H1 (cell line): ENCODE data around the gene OR8B8. TPM values are rescaled to one million over a fixed set of nuclear protein-coding genes. Genes with fewer than 3 reads are reported as not detected.
"Not testable (repeated sequence)": the region's sequence is repeated elsewhere in the genome, so short reads cannot be mapped to it uniquely, and the experiment has no call there.

Experiments
- CTCF ChIA-PET: fragments of 300-600 bp; sonication (Branson Sonifier 250); formaldehyde crosslinking; loops from one replicate; lab custom pipeline; 2021; ENCODE audit not compliant: partially characterized antibody; lab: Charles Lee
- POLR2A ChIA-PET: fragments of 300-600 bp; sonication (Branson Sonifier 250); formaldehyde crosslinking; loops from one replicate; lab custom pipeline; 2021; ENCODE audit warnings: inconsistent platforms; ENCODE audit not compliant: partially characterized antibody; lab: Charles Lee
- DNase-seq, 2 experiments: peaks; one replicate each; pipeline versions ENCODE4 v3.0.0 to v3.0.0-alpha.2; 2010 to 2022; ENCODE audit warnings: low spot score in 2 of 2, low read depth in 1 of 2, mixed read lengths in 1 of 2
- FAIRE-seq: peaks from 2 replicates; lab custom pipeline; 2011; peaks lifted over from hg19 to GRCh38; lab: Jason Lieb, UNC
- H2AFZ ChIP-seq: 2 replicates; pipeline ENCODE4 v1.8.1; 2012; ENCODE audit warnings: low read length, inconsistent platforms
- H2AK5ac ChIP-seq: 2 replicates; pipeline ENCODE4 v1.6.1; 2013; ENCODE audit warnings: low read depth, low read length
- H2BK120ac ChIP-seq: replicated peaks from 2 replicates; pipeline ENCODE3; 2013; ENCODE audit warnings: low read depth, low read length, inconsistent platforms
- H2BK12ac ChIP-seq: 2 replicates; pipeline ENCODE4 v1.6.1; 2013; ENCODE audit warnings: low read depth, low read length
- H2BK15ac ChIP-seq: 2 replicates; pipeline ENCODE4 v1.6.1; 2013; ENCODE audit warnings: low read length
- H2BK20ac ChIP-seq: 2 replicates; pipeline ENCODE4 v1.6.1; 2013; ENCODE audit warnings: low read length
- H2BK5ac ChIP-seq: 2 replicates; pipeline ENCODE4 v1.6.1; 2013; ENCODE audit warnings: low read depth, low read length
- H3K14ac ChIP-seq: 2 replicates; pipeline ENCODE4 v1.6.1; 2013; ENCODE audit warnings: inconsistent platforms; ENCODE audit not compliant: insufficient read length
- H3K18ac ChIP-seq: 2 replicates; pipeline ENCODE4 v1.6.1; 2013; ENCODE audit warnings: low read length; ENCODE audit errors: extremely low read depth
- H3K23ac ChIP-seq: 2 replicates; pipeline ENCODE4 v1.6.1; 2013; ENCODE audit warnings: inconsistent platforms; ENCODE audit not compliant: insufficient read length
- H3K23me2 ChIP-seq: 2 replicates; pipeline ENCODE4 v1.6.1; 2013; ENCODE audit warnings: low read depth, low read length
- H3K27ac ChIP-seq: 2 replicates; pipeline ENCODE4 v1.6.1; 2011; ENCODE audit warnings: low read depth, low read length, inconsistent platforms
- H3K27me3 ChIP-seq, 4 experiments: replicated peaks in 1 of 4; 1 replicate in 1 of 4; 2 replicates in 3 of 4; pipeline versions ENCODE4 v1.6.1 to v1.8.1; 2011 to 2013; ENCODE audit warnings: low read length in 3 of 4, mild to moderate bottlenecking in 3 of 4, inconsistent platforms in 2 of 4, mixed read lengths in 2 of 4, moderate library complexity in 1 of 4; ENCODE audit not compliant: control insufficient read depth in 3 of 4, insufficient read depth in 3 of 4; ENCODE audit errors: extremely low read depth in 1 of 4
- H3K36me3 ChIP-seq, 4 experiments: 2 replicates each; pipeline versions ENCODE4 v1.6.1 to v1.8.1; 2011 to 2013; ENCODE audit warnings: mild to moderate bottlenecking in 4 of 4, low read length in 3 of 4, moderate library complexity in 2 of 4, control low read depth in 1 of 4, inconsistent platforms in 1 of 4; ENCODE audit not compliant: insufficient read depth in 4 of 4, control insufficient read depth in 2 of 4
- H3K4ac ChIP-seq: replicated peaks from 2 replicates; pipeline ENCODE3; 2013; ENCODE audit warnings: low read length, low read depth, mixed read lengths, inconsistent platforms; ENCODE audit not compliant: insufficient read length
- H3K4me1 ChIP-seq, 4 experiments: replicated peaks in 1 of 4; 1 replicate in 1 of 4; 2 replicates in 3 of 4; pipeline versions ENCODE4 v1.6.1 to v1.8.1; 2011 to 2013; ENCODE audit warnings: low read length in 3 of 4, inconsistent platforms in 2 of 4, mixed read lengths in 1 of 4; ENCODE audit not compliant: insufficient read depth in 4 of 4, control insufficient read depth in 3 of 4
- H3K4me2 ChIP-seq, 2 experiments: 2 replicates each; pipeline versions ENCODE4 v1.6.1 to v1.8.1; 2011 to 2013; ENCODE audit warnings: low read depth in 2 of 2, low read length in 2 of 2, control low read depth in 1 of 2, inconsistent platforms in 1 of 2, mild to moderate bottlenecking in 1 of 2; ENCODE audit not compliant: insufficient read depth in 1 of 2
- H3K4me3 ChIP-seq, 4 experiments: fragments of 200-600, 300-600 bp in 1 of 4; sonication (generic), shearing (Covaris generic), sonication (Bioruptor Twin) in 1 of 4; 2 replicates each; pipeline versions ENCODE4 v1.5.1 to v1.8.1; 2011 to 2016; ENCODE audit warnings: low read length in 4 of 4, low read depth in 3 of 4, control low read depth in 2 of 4, inconsistent platforms in 2 of 4, mild to moderate bottlenecking in 2 of 4, mixed read lengths in 1 of 4, moderate library complexity in 1 of 4; ENCODE audit not compliant: insufficient read depth in 2 of 4; ENCODE audit errors: extremely low read depth in 1 of 4
- H3K56ac ChIP-seq: replicated peaks from 2 replicates; pipeline ENCODE3; 2013; ENCODE audit warnings: low read depth, mild to moderate bottlenecking, mixed read lengths, low read length, inconsistent platforms; ENCODE audit not compliant: insufficient read length
- H3K79me1 ChIP-seq: 2 replicates; pipeline ENCODE4 v1.6.1; 2013; ENCODE audit warnings: low read depth, low read length, control low read depth
- H3K79me2 ChIP-seq, 2 experiments: 2 replicates each; pipeline versions ENCODE4 v1.6.1 to v1.8.1; 2012 to 2013; ENCODE audit warnings: low read length in 2 of 2, mild to moderate bottlenecking in 2 of 2, inconsistent platforms in 1 of 2; ENCODE audit not compliant: insufficient read depth in 2 of 2, control insufficient read depth in 1 of 2
- H3K9ac ChIP-seq, 4 experiments: replicated peaks in 1 of 4; 1 replicate in 1 of 4; 2 replicates in 3 of 4; pipeline versions ENCODE4 v1.6.1 to v1.8.1; 2011 to 2013; ENCODE audit warnings: low read depth in 3 of 4, low read length in 3 of 4, control low read depth in 2 of 4, mild to moderate bottlenecking in 2 of 4, moderate library complexity in 2 of 4, inconsistent platforms in 1 of 4; ENCODE audit errors: extremely low read depth in 1 of 4
- H3K9me3 ChIP-seq, 2 experiments: 2 replicates each; pipeline versions ENCODE4 v1.6.1 to v1.8.1; 2012 to 2013; ENCODE audit warnings: mild to moderate bottlenecking in 2 of 2, moderate library complexity in 2 of 2, control low read depth in 1 of 2, inconsistent platforms in 1 of 2, low read depth in 1 of 2, low read length in 1 of 2, mixed read lengths in 1 of 2; ENCODE audit not compliant: insufficient read depth in 2 of 2
- H4K20me1 ChIP-seq, 2 experiments: replicated peaks in 1 of 2; 2 replicates each; pipeline versions ENCODE3 to v1.8.1; 2011 to 2013; ENCODE audit warnings: inconsistent platforms in 2 of 2, low read length in 2 of 2, mild to moderate bottlenecking in 1 of 2; ENCODE audit not compliant: insufficient read depth in 2 of 2, control insufficient read depth in 1 of 2
- H4K5ac ChIP-seq: 2 replicates; pipeline ENCODE4 v1.6.1; 2013; ENCODE audit warnings: low read length, low read depth, mixed read lengths, inconsistent platforms; ENCODE audit not compliant: insufficient read length
- H4K8ac ChIP-seq: 2 replicates; pipeline ENCODE4 v1.8.0; 2013; ENCODE audit warnings: mild to moderate bottlenecking, moderate library complexity, low read length, inconsistent platforms; ENCODE audit not compliant: insufficient read depth; ENCODE audit errors: extremely low read depth
- H4K91ac ChIP-seq: replicated peaks from 2 replicates; pipeline ENCODE3; 2013; ENCODE audit warnings: low read length, mixed read lengths, inconsistent platforms; ENCODE audit not compliant: insufficient read length
- WGBS, 2 experiments: shearing (Covaris generic) in 1 of 2; methylation state at CpG; one replicate each; pipeline versions ENCODE4 v1.1.6 to v1.1.7; 2013 to 2015; ENCODE audit warnings: low lambda C conversion rate in 2 of 2, mixed read lengths in 2 of 2, inconsistent platforms in 1 of 2, low coverage in 1 of 2, missing lambda C conversion rate in 1 of 2; ENCODE audit not compliant: insufficient replicate concordance in 2 of 2, insufficient coverage in 1 of 2, insufficient read length in 1 of 2; ENCODE audit errors: extremely low coverage in 1 of 2, missing lambda C conversion rate in 1 of 2; 5-methylcytosine and 5-hydroxymethylcytosine counted together
- polyA plus RNA-seq, 7 experiments: library from polyadenylated mRNA; depleted of rRNA in 3 of 7; stranded (reverse) in 5 of 7; unstranded in 2 of 7; fragments of >200 nt in 5 of 7; fragments of 200-250 nt in 2 of 7; gene quantifications; 1 replicate in 5 of 7; 2 replicates in 1 of 7; 4 replicates in 1 of 7; pipeline versions ENCODE4 v1.2.1 to v1.2.3, GENCODE V29; 2011 to 2013; ENCODE audit warnings: missing spikeins in 2 of 7, mixed read lengths in 2 of 7
- total RNA-seq: library from RNA; stranded (reverse); fragmentation: NEBNext Ultra II Directional; extraction: Animal tissue kit (Norgen Biotek cat#: 25700); gene quantifications from 2 replicates; pipeline ENCODE4 v1.2.1, GENCODE V29; 2021

Gene OR8B8
- total and polyA plus RNA-seq, 2 of the 8 experiments (the other 6 are each of a cell fraction or from before 2014, with no cell fraction given) = not detected

GRCh38 chr11:124459379-124459778 lies 13.9 kb upstream of the OR8B8 start:
- CTCF ChIA-PET, H2AK5ac ChIP-seq, H2BK20ac ChIP-seq, H2BK12ac ChIP-seq, H3K36me3 ChIP-seq, H3K79me1 ChIP-seq, H3K14ac ChIP-seq, H2BK120ac ChIP-seq, H2BK15ac ChIP-seq, H4K5ac ChIP-seq, H3K56ac ChIP-seq, H2BK5ac ChIP-seq, H3K27ac ChIP-seq, H3K27me3 ChIP-seq, H3K9me3 ChIP-seq, H3K9ac ChIP-seq, H3K23me2 ChIP-seq, FAIRE-seq, H3K4me3 ChIP-seq, H4K8ac ChIP-seq, H4K20me1 ChIP-seq, DNase-seq, H3K23ac ChIP-seq, H3K18ac ChIP-seq, H4K91ac ChIP-seq, H3K4ac ChIP-seq, H2AFZ ChIP-seq, H3K4me2 ChIP-seq, H3K4me1 ChIP-seq, H3K79me2 ChIP-seq: not testable (repeated sequence)
- POLR2A ChIA-PET = interaction anchor here (1.3 kb wide), 1 partner anchor 23 kb away, joined by 3 read pairs; no protein-coding TSS in a partner anchor
- 95% methylated on average over 7 of the region's 7 CpGs; no CpG with 5 or more reads in 1 of the 2 experiments for WGBS, 2 experiments
